PC-3 (cell line): ENCODE measurements around the gene RAPGEF3. TPM values are rescaled to one million over a fixed set of nuclear protein-coding genes. Genes with fewer than 3 reads are reported as not detected.

Experiments
- ATAC-seq: fragments of 200-7000 bp; cut with Tn5 transposase; 2 replicates; pipeline ENCODE4 v1.9.1; 2020; ENCODE audit warnings: mild to moderate bottlenecking, moderate library complexity
- BruUV-seq: library from RNA; stranded (reverse); fragments of 400-500 nt; replicated peaks from 2 replicates; lab custom pipeline; 2021; lab: Mats Ljungman, UMichigan
- CTCF ChIA-PET: fragments of 300-600 bp; sonication (Branson Sonifier 250); formaldehyde crosslinking; loops from one replicate; lab custom pipeline; 2022; ENCODE audit warnings: antibody characterized with exemption; lab: Charles Lee
- POLR2A ChIA-PET: fragments of 300-600 bp; sonication (Branson Sonifier 250); formaldehyde crosslinking; loops from one replicate; lab custom pipeline; 2022; ENCODE audit warnings: antibody characterized with exemption; ENCODE audit not compliant: unreplicated experiment; lab: Charles Lee
- DNase-seq: peaks from one replicate; pipeline ENCODE4 v3.0.0-alpha.2; 2015
- H2AFZ ChIP-seq: fragments of 300-600 bp; sonication (generic); 2 replicates; pipeline ENCODE4 v1.6.0; 2016; ENCODE audit warnings: antibody characterized with exemption, low read length
- H3F3A ChIP-seq: fragments of 300-600 bp; sonication (generic); one replicate; pipeline ENCODE4 v1.6.0; 2017; ENCODE audit warnings: antibody characterized with exemption, low read length, control low read depth, mild to moderate bottlenecking; ENCODE audit not compliant: unreplicated experiment
- H3K27ac ChIP-seq: fragments of 300-600 bp; sonication (generic); 2 replicates; pipeline ENCODE4 v1.5.1; 2016; ENCODE audit warnings: mild to moderate bottlenecking, low read length
- H3K27me3 ChIP-seq: fragments of 300-600 bp; sonication (generic); 2 replicates; pipeline ENCODE4 v1.6.1; 2016; ENCODE audit warnings: low read length, mixed read lengths
- H3K36me3 ChIP-seq: fragments of 300-600 bp; sonication (generic); 2 replicates; pipeline ENCODE4 v1.6.1; 2016; ENCODE audit warnings: low read depth, mixed run types, low read length, mixed read lengths
- H3K4me1 ChIP-seq: fragments of 300-600 bp; sonication (generic); 2 replicates; pipeline ENCODE4 v1.5.1; 2016; ENCODE audit warnings: low read length; ENCODE audit not compliant: insufficient read depth
- H3K4me2 ChIP-seq: fragments of 300-600 bp; sonication (generic); 2 replicates; pipeline ENCODE4 v1.6.0; 2016; ENCODE audit warnings: low read length
- H3K4me3 ChIP-seq: fragments of 300-600 bp; sonication (generic); 2 replicates; pipeline ENCODE4 v1.5.1; 2016; ENCODE audit warnings: mild to moderate bottlenecking, low read length, mixed read lengths
- H3K79me2 ChIP-seq: fragments of 300-600 bp; sonication (generic); 2 replicates; pipeline ENCODE4 v1.6.1; 2017; ENCODE audit warnings: low read length, mixed read lengths
- H3K9ac ChIP-seq: fragments of 300-600 bp; sonication (generic); 2 replicates; pipeline ENCODE4 v1.6.0; 2016; ENCODE audit warnings: mild to moderate bottlenecking, low read length
- H3K9me2 ChIP-seq: fragments of 300-600 bp; sonication (generic); replicated peaks from 2 replicates; pipeline ENCODE4 v1.6.1; 2016; ENCODE audit warnings: mixed run types, low read length, mixed read lengths
- H3K9me3 ChIP-seq: fragments of 300-600 bp; sonication (generic); 2 replicates; pipeline ENCODE4 v1.6.1; 2016; ENCODE audit warnings: low read length, mixed read lengths
- H4K20me1 ChIP-seq: fragments of 300-600 bp; sonication (generic); 2 replicates; pipeline ENCODE4 v1.6.1; 2016; ENCODE audit warnings: low read length, mixed read lengths
- CTCF ChIP-seq: fragments of 300-600 bp; sonication (generic); conservative IDR thresholded peaks from 2 replicates; pipeline ENCODE4 v1.5.1; 2017; ENCODE audit warnings: antibody characterized with exemption, low read depth, mild to moderate bottlenecking, low read length
- EZH2 ChIP-seq: fragments of 300-600 bp; sonication (generic); IDR thresholded peaks from one replicate; pipeline ENCODE4 v1.6.1; 2017; ENCODE audit warnings: antibody characterized with exemption, mild to moderate bottlenecking, low read length; ENCODE audit not compliant: unreplicated experiment
- EZH2phosphoT487 ChIP-seq: fragments of 300-600 bp; sonication (generic); IDR thresholded peaks from 2 replicates; pipeline ENCODE4 v1.6.1; 2018; ENCODE audit warnings: mild to moderate bottlenecking, antibody characterized with exemption, low read length, borderline replicate concordance
- intact Hi-C: fragments of 100-400 bp; cut with micrococcal nuclease; formaldehyde crosslinking; loops from 2 replicates; pipeline ENCODE4 v1.9.0; 2023
- total RNA-seq: library from RNA; depleted of rRNA; stranded (reverse); fragments of >200 nt; gene quantifications from 2 replicates; pipeline ENCODE4 v1.2.3, GENCODE V29; 2014

The RAPGEF3 gene
- total RNA-seq, 1 experiment from 2014 or later: 6.7 TPM

GRCh38 chr12:47778881-47779280, 20.2 kb upstream of the RAPGEF3 start:
- BruUV-seq: no TSS peak
- H3K36me3 ChIP-seq: no peaks in the 10 kb centered on the region; the same call in 1 of the 2 replicates
- no peak for ATAC-seq
- TF ChIP-seq EZH2phosphoT487: no peak
- TF ChIP-seq CTCF: no peak
- no peak for TF ChIP-seq EZH2
- no peaks in the 10 kb centered on the region for H3K9me2 ChIP-seq
- no peak overlapping the region for H3K4me2 ChIP-seq
- ChIA-PET POLR2A (interaction anchor here (0.6 kb wide), 1 partner anchor 1620 kb away, joined by 3 read pairs; no protein-coding TSS in a partner anchor), CTCF (interaction anchor here (1.4 to 1.6 kb wide), 2 partner anchors 36 to 59 kb away, joined by 4 to 5 read pairs; no protein-coding TSS in a partner anchor)
- peaks cover 11% of the 10 kb centered on the region for H3K79me2 ChIP-seq
- no peak overlapping the region for H3K4me3 ChIP-seq
- peaks cover 4% of the 10 kb centered on the region for H3F3A ChIP-seq
- no peaks in the 10 kb centered on the region for H3K27me3 ChIP-seq
- H3K9ac ChIP-seq: no peak overlapping the region
- H4K20me1 ChIP-seq: no peaks in the 10 kb centered on the region
- no peak for DNase-seq
- no peak overlapping the region for H3K27ac ChIP-seq
- peaks cover 28% of the 10 kb centered on the region for H3K4me1 ChIP-seq
- no peaks in the 10 kb centered on the region for H3K9me3 ChIP-seq
- no peak overlapping the region for H2AFZ ChIP-seq
- intact Hi-C loops: loop anchor here (1.0 kb wide), 3 partner anchors 37 to 64 kb away; no protein-coding TSS in a partner anchor

- no peak overlapping the region for H3K27ac ChIP-seq
- no peak for TF ChIP-seq CTCF
- TF ChIP-seq EZH2: no peak
- no peak for TF ChIP-seq EZH2phosphoT487
- no peak overlapping the region for H3K4me2 ChIP-seq
- H3K9ac ChIP-seq: no peak overlapping the region
- H3K9me3 ChIP-seq: no peaks in the 10 kb centered on the region
- no peak overlapping the region for H2AFZ ChIP-seq
- H3K9me2 ChIP-seq: no peaks in the 10 kb centered on the region
- ChIA-PET CTCF (interaction anchor here (0.7 to 1.6 kb wide), 3 partner anchors 35 to 60 kb away, joined by 3 to 5 read pairs (median 4); no protein-coding TSS in a partner anchor), POLR2A (interaction anchor here (0.5 kb wide), 1 partner anchor 52 kb away, joined by 4 read pairs; no protein-coding TSS in a partner anchor)
- H3K27me3 ChIP-seq: no peaks in the 10 kb centered on the region
- intact Hi-C loops: no loop called here
- H3K4me1 ChIP-seq: peaks cover 29% of the 10 kb centered on the region
- no peak for ATAC-seq
- H3K4me3 ChIP-seq: no peak overlapping the region
- BruUV-seq: no TSS peak
- no peaks in the 10 kb centered on the region for H3K36me3 ChIP-seq
- H3K79me2 ChIP-seq: peaks cover 15% of the 10 kb centered on the region
- DNase-seq: no peak
- peaks cover 4% of the 10 kb centered on the region for H3F3A ChIP-seq
- no peaks in the 10 kb centered on the region for H4K20me1 ChIP-seq
Measured at GRCh38 chr12:47777741-47778558, 19.3 kb upstream of the RAPGEF3 start.

- Histone ChIP-seq H3K4me2 (no peak overlapping the region), H3K4me3 (no peak overlapping the region), H3F3A (peaks cover 4% of the 10 kb centered on the region), H3K79me2 (peaks cover 15% of the 10 kb centered on the region), H2AFZ (no peak overlapping the region), H3K27me3 (no peaks in the 10 kb centered on the region), H4K20me1 (no peaks in the 10 kb centered on the region), H3K27ac (peak overlapping the region; percentile 15; the same call in 1 of the 2 replicates), H3K9me2 (no peaks in the 10 kb centered on the region), H3K9ac (no peak overlapping the region), H3K9me3 (no peaks in the 10 kb centered on the region), H3K4me1 (peaks cover 32% of the 10 kb centered on the region), H3K36me3 (no peaks in the 10 kb centered on the region)
- intact Hi-C loops: no loop called here
- DNase-seq (no peak), ATAC-seq (no peak)
- POLR2A ChIA-PET: no interaction called here
- TF ChIP-seq EZH2phosphoT487: no peak
- TF ChIP-seq CTCF: no peak
- TF ChIP-seq EZH2: no peak
- CTCF ChIA-PET: no interaction called here
- BruUV-seq: no TSS peak
Measured at GRCh38 chr12:47777151-47777550, 18.5 kb upstream of the RAPGEF3 start.
